K562 (cell line): ENCODE measurements around the gene SPDYA. TPM values are rescaled to one million over a fixed set of nuclear protein-coding genes. Genes with fewer than 3 reads are reported as not detected.

Experiments
- ATAC-seq: fragments of 200-7000 bp; cut with Tn5 transposase; 3 replicates; pipeline ENCODE4 v1.9.1; 2020; ENCODE audit warnings: moderate library complexity
- BruUV-seq: library from RNA; stranded (reverse); fragments of 400-500 nt; replicated peaks from 2 replicates; lab custom pipeline; 2021; lab: Mats Ljungman, UMichigan
- CTCF ChIA-PET: fragments of 300-600 bp; formaldehyde crosslinking; extraction: SDS; loops from one replicate; lab custom pipeline; 2021; ENCODE audit warnings: low intra/inter-chr PET ratio; lab: Yijun Ruan, JAX
- POLR2A ChIA-PET: fragments of 300-600, 350-650 bp; sonication (Branson Sonifier 250); formaldehyde crosslinking; extraction: SDS; loops from one replicate; lab custom pipeline; 2021; ENCODE audit warnings: antibody characterized with exemption, inconsistent platforms; lab: Yijun Ruan, JAX
- DNase-seq, 4 experiments: peaks; one replicate each; pipeline versions ENCODE4 v3.0.0 to v3.0.0-alpha.2; 2011 to 2018; ENCODE audit warnings: low spot score in 3 of 4, mixed read lengths in 3 of 4; ENCODE audit errors: extremely low read depth in 1 of 4
- FAIRE-seq: peaks from 2 replicates; lab custom pipeline; 2011; peaks lifted over from hg19 to GRCh38; lab: Jason Lieb, UNC
- H2AFZ ChIP-seq: 2 replicates; pipeline ENCODE4 v1.6.0; 2011; ENCODE audit warnings: low read depth, low read length, control low read depth, inconsistent platforms
- H3K27ac ChIP-seq: fragments of 200-600 bp; 3 replicates; pipeline ENCODE4 v1.8.0; 2011; ENCODE audit warnings: low read depth, mild to moderate bottlenecking, control low read depth, inconsistent platforms, low read length, moderate library complexity, mixed read lengths; ENCODE audit errors: extremely low read depth
- H3K27me3 ChIP-seq, 2 experiments: fragments of 300-600 bp in 1 of 2; 2 replicates in 1 of 2; 3 replicates in 1 of 2; pipeline versions ENCODE4 v1.6.0 to v1.8.0; 2011; ENCODE audit warnings: inconsistent platforms in 2 of 2, low read length in 2 of 2, mild to moderate bottlenecking in 1 of 2, mixed read lengths in 1 of 2, moderate library complexity in 1 of 2; ENCODE audit not compliant: control insufficient read depth in 2 of 2, insufficient read depth in 2 of 2
- H3K36me3 ChIP-seq: fragments of 300-600 bp; 3 replicates; pipeline ENCODE4 v1.8.0; 2011; ENCODE audit warnings: mild to moderate bottlenecking, low read length, inconsistent platforms; ENCODE audit not compliant: control insufficient read depth, insufficient read depth
- H3K4me1 ChIP-seq, 2 experiments: fragments of 200-600 bp in 1 of 2; replicated peaks in 1 of 2; 2 replicates in 1 of 2; 3 replicates in 1 of 2; pipeline versions ENCODE4 v1.5.1 to v1.8.0; 2011; ENCODE audit warnings: inconsistent platforms in 2 of 2, low read length in 2 of 2, mild to moderate bottlenecking in 1 of 2, mixed read lengths in 1 of 2, moderate library complexity in 1 of 2; ENCODE audit not compliant: control insufficient read depth in 2 of 2, insufficient read depth in 2 of 2
- H3K4me2 ChIP-seq: 2 replicates; pipeline ENCODE4 v1.6.1; 2011; ENCODE audit warnings: low read length, control low read depth, inconsistent platforms, mixed read lengths; ENCODE audit not compliant: insufficient read depth
- H3K4me3 ChIP-seq: fragments of 200-600 bp; sonication (generic), shearing (Covaris generic); 2 replicates; pipeline ENCODE4 v1.5.1; 2016; ENCODE audit warnings: control low read depth, inconsistent platforms
- H3K79me2 ChIP-seq: fragments of 200-600 bp; 3 replicates; pipeline ENCODE4 v1.8.0; 2011; ENCODE audit warnings: low read length, inconsistent platforms; ENCODE audit not compliant: control insufficient read depth, insufficient read depth
- H3K9ac ChIP-seq, 2 experiments: 2 replicates each; pipeline versions ENCODE4 v1.6.0 to v1.6.1; 2011; ENCODE audit warnings: low read depth in 2 of 2, low read length in 2 of 2, control low read depth in 1 of 2, inconsistent platforms in 1 of 2, mild to moderate bottlenecking in 1 of 2, mixed read lengths in 1 of 2; ENCODE audit not compliant: insufficient read depth in 1 of 2
- H3K9me1 ChIP-seq: one replicate; pipeline ENCODE4 v1.6.0; 2011; ENCODE audit warnings: inconsistent platforms, mild to moderate bottlenecking, low read length, moderate library complexity; ENCODE audit not compliant: control insufficient read depth, insufficient read depth
- H3K9me3 ChIP-seq: replicated peaks from 2 replicates; pipeline ENCODE4 v1.5.1; 2011; ENCODE audit warnings: low read depth, low read length, inconsistent platforms; ENCODE audit not compliant: control insufficient read depth, insufficient read depth
- H4K20me1 ChIP-seq: replicated peaks from 2 replicates; pipeline ENCODE4 v1.6.1; 2011; ENCODE audit warnings: low read length, inconsistent platforms, mixed read lengths; ENCODE audit not compliant: control insufficient read depth, insufficient read depth
- C11orf30 ChIP-seq: fragments of 450-650 bp; IDR thresholded peaks from 2 replicates; pipeline ENCODE4 v1.6.1; 2016; ENCODE audit warnings: low read depth, mild to moderate bottlenecking
- ETV1 ChIP-seq: fragments of 450-650 bp; conservative IDR thresholded peaks from 2 replicates; pipeline ENCODE4 v1.6.1; 2016; ENCODE audit warnings: missing genetic modification characterization, control low read depth, low read depth, missing compliant biosample characterization
- HDAC3 ChIP-seq: fragments of 450-650 bp; IDR thresholded peaks from 2 replicates; pipeline ENCODE4 v1.6.1; 2018; ENCODE audit warnings: borderline replicate concordance, mild to moderate bottlenecking, moderate library complexity; ENCODE audit not compliant: partially characterized antibody
- HMGN3 ChIP-seq: IDR thresholded peaks from 2 replicates; pipeline ENCODE4 v1.6.1; 2011; ENCODE audit warnings: borderline replicate concordance, low read depth, mild to moderate bottlenecking, mixed read lengths, low read length; ENCODE audit not compliant: insufficient read length; ENCODE audit errors: extremely low read depth
- HOMEZ ChIP-seq: fragments of 250-450 bp; sonication (Bioruptor Pico); IDR thresholded peaks from 2 replicates; pipeline ENCODE4 v1.4.0; 2020; ENCODE audit warnings: mild to moderate bottlenecking, moderate library complexity
- MCM3 ChIP-seq: fragments of 450-650 bp; IDR thresholded peaks from 2 replicates; pipeline ENCODE4 v1.6.1; 2016
- NR4A1 ChIP-seq, 2 experiments: fragments of 250-450 bp in 1 of 2; fragments of 450-650 bp in 1 of 2; sonication (Bioruptor Pico) in 1 of 2; IDR thresholded peaks; 2 replicates each; pipeline versions ENCODE4 v1.4.0 to v1.6.1; 2016 to 2020; ENCODE audit warnings: mild to moderate bottlenecking in 2 of 2, missing compliant biosample characterization in 1 of 2, missing genetic modification characterization in 1 of 2, moderate library complexity in 1 of 2
- ZEB2 ChIP-seq: fragments of 450-650 bp; IDR thresholded peaks from 2 replicates; pipeline ENCODE4 v1.6.1; 2016
- ZNF316 ChIP-seq: fragments of 450-650 bp; IDR thresholded peaks from 2 replicates; pipeline ENCODE4 v1.6.1; 2016
- ZNF512 ChIP-seq: IDR thresholded peaks from 2 replicates; pipeline ENCODE4 v1.6.1; 2016; ENCODE audit warnings: missing genetic modification characterization, missing compliant biosample characterization
- WGBS: fragments of 100-300 bp; shearing (Covaris generic); methylation state at CpG from one replicate; pipeline ENCODE4 v1.1.6; 2016; ENCODE audit warnings: low coverage, mixed read lengths; ENCODE audit not compliant: insufficient coverage; ENCODE audit errors: missing lambda C conversion rate; 5-methylcytosine and 5-hydroxymethylcytosine counted together
- in situ Hi-C: fragments of 300-500 bp; cut with MboI; formaldehyde crosslinking; loops from 4 replicates; pipeline ENCODE4 v1.15.0; 2018; ENCODE audit warnings: inconsistent platforms, mixed read lengths
- intact Hi-C: fragments of 100-400 bp; cut with micrococcal nuclease; formaldehyde crosslinking; loops from 2 replicates; pipeline ENCODE4 v1.14.2; 2022
- polyA plus RNA-seq, 8 experiments: library from polyadenylated mRNA; depleted of rRNA in 4 of 8; stranded (reverse) in 5 of 8; unstranded in 3 of 8; fragments of >200 nt; fragmentation: Nextera tagmentation in 2 of 8; fragmentation: Illumina TruSeq in 1 of 8; extraction: Ambion mirVana in 2 of 8; extraction: Trizol in 1 of 8; gene quantifications; 2 replicates each; pipeline versions ENCODE4 v1.2.1 to v1.2.3, GENCODE V29; 2011 to 2014; ENCODE audit warnings: inconsistent platforms in 1 of 8, missing spikeins in 1 of 8
- total RNA-seq, 7 experiments: library from RNA; depleted of rRNA in 6 of 7; stranded (reverse); fragments of >200 nt in 6 of 7; fragmentation: Illumina TruSeq in 2 of 7; extraction: Trizol in 2 of 7; gene quantifications; 2 replicates each; pipeline versions ENCODE4 v1.2.1 to v1.2.3, GENCODE V29; 2011 to 2021; ENCODE audit warnings: low replicate concordance in 1 of 7

The SPDYA gene
- total and polyA plus RNA-seq, 9 of the 15 experiments (the other 6 are each of a cell fraction or from before 2014, with no cell fraction given), result 0.05 to 1.6 (median 0.30) TPM; not detected in 1

GRCh38 chr2:28822036-28822435, 11.4 kb downstream of the SPDYA start:
- no peaks in the 10 kb centered on the region for H4K20me1 ChIP-seq
- no peak overlapping the region for H3K4me2 ChIP-seq
- no TSS peak for BruUV-seq
- no peaks in the 10 kb centered on the region for H3K36me3 ChIP-seq
- ATAC-seq (no peak), DNase-seq (no peak), FAIRE-seq (no peak)
- no peaks in the 10 kb centered on the region for H3K9me1 ChIP-seq
- no peak overlapping the region for H3K4me3 ChIP-seq
- TF ChIP-seq ZEB2 (no peak), C11orf30 (peak; percentile 61), ZNF316 (peak; percentile 85)
- H2AFZ ChIP-seq, result no peak overlapping the region
- no peaks in the 10 kb centered on the region for H3K4me1 ChIP-seq
- ChIA-PET CTCF (interaction anchor here (1.0 to 2.2 kb wide), 4 partner anchors 131 to 374 kb away, joined by 5 to 18 read pairs (median 14); no protein-coding TSS in a partner anchor), POLR2A (interaction anchor here (0.6 to 0.8 kb wide), 2 partner anchors 13 to 490 kb away, joined by 3 read pairs; no protein-coding TSS in a partner anchor)
- H3K9me3 ChIP-seq, result no peaks in the 10 kb centered on the region
- no peak overlapping the region for H3K9ac ChIP-seq
- no peaks in the 10 kb centered on the region; a peak in 1 of 5 replicates for H3K27me3 ChIP-seq
- in situ Hi-C loops, result loop anchor here (5.0 kb wide), 1 partner anchor 135 kb away; no protein-coding TSS in a partner anchor
- no peaks in the 10 kb centered on the region for H3K79me2 ChIP-seq
- H3K27ac ChIP-seq, result no peak overlapping the region
- intact Hi-C loops, result no loop called here

GRCh38 chr2:28824207-28824606, 13.6 kb downstream of the SPDYA start:
- in situ Hi-C loops, result loop anchor here (5.0 kb wide), 1 partner anchor 133 kb away; no protein-coding TSS in a partner anchor

More at GRCh38 chr2:28824207-28824606, 13.6 kb downstream of the SPDYA start:
- FAIRE-seq (no peak), DNase-seq (no peak), ATAC-seq (no peak)
- no peaks in the 10 kb centered on the region for H3K9me3 ChIP-seq
- POLR2A ChIA-PET, result interaction anchor here (0.6 kb wide), 1 partner anchor 100 kb away, joined by 3 read pairs; no protein-coding TSS in a partner anchor
- WGBS, result 30% methylated on average over 2 of the region's 2 CpGs
- H3K27me3 ChIP-seq, result no peaks in the 10 kb centered on the region; a peak in 1 of 5 replicates
- H3K4me3 ChIP-seq, result no peak overlapping the region
- H3K79me2 ChIP-seq, result no peaks in the 10 kb centered on the region
- no peak overlapping the region for H2AFZ ChIP-seq
- no peaks in the 10 kb centered on the region for H3K9me1 ChIP-seq
- intact Hi-C loops, result no loop called here
- BruUV-seq, result no TSS peak
- no peak for TF ChIP-seq HOMEZ (CRISPR knock-in tag)
- no peak for TF ChIP-seq NR4A1 (CRISPR knock-in tag; IDR thresholded peaks at IDR 0.05)
- TF ChIP-seq NR4A1 (tag; IDR thresholded peaks at IDR 0.05), result no peak
- TF ChIP-seq MCM3, result no peak
- no peak for TF ChIP-seq ZNF512 (tag)
- no peak for TF ChIP-seq HDAC3
- no peak for TF ChIP-seq ETV1 (tag)
- TF ChIP-seq HMGN3, result no peak
- H3K4me1 ChIP-seq, result no peaks in the 10 kb centered on the region
- CTCF ChIA-PET, result no interaction called here
- no peaks in the 10 kb centered on the region for H3K36me3 ChIP-seq
- H3K27ac ChIP-seq, result no peak overlapping the region
- no peaks in the 10 kb centered on the region for H4K20me1 ChIP-seq
- no peak overlapping the region for H3K9ac ChIP-seq
- no peak overlapping the region for H3K4me2 ChIP-seq
